ENCODE measurements around the gene ANO8.

GRCh38 chr19:17303940-17304267 lies 30.8 kb downstream of the ANO8 start:
- no peak for TF ChIP-seq FOXA1 (IDR thresholded peaks at IDR 0.05)
- TF ChIP-seq FOXM1 (IDR thresholded peaks at IDR 0.05; ENCODE audit: borderline replicate concordance) = no peak
